T-helper 1 cell treated with Interleukin-12 subunit alpha and Interleukin-12 subunit beta and Interleukin-4 antibody, amounts not matched to agents 30 ng/mL and 1 ng/mL, for 36 hours (primary cell): ENCODE data around the gene RAD51B. TPM values are rescaled to one million over a fixed set of nuclear protein-coding genes. Genes with fewer than 3 reads are reported as not detected.

Experiments used
- intact Hi-C: fragments of 100-400 bp; cut with micrococcal nuclease; formaldehyde crosslinking; loops from one replicate; pipeline ENCODE4 v1.15.1; 2024
- total RNA-seq: library from RNA; stranded (reverse); gene quantifications from 2 replicates; pipeline ENCODE4 v1.2.3, GENCODE V29; 2022

The RAD51B gene
- total RNA-seq, 1 donor from 2014 or later = 24.4 TPM

- intact Hi-C loops = loop anchor here (5.0 kb wide), 1 partner anchor 35 kb away; no protein-coding TSS in a partner anchor
Observed at GRCh38 chr14:68696721-68697495, 877.3 kb downstream of the RAD51B start.

GRCh38 chr14:68698773-68699172, 879.2 kb downstream of the RAD51B start:
- intact Hi-C loops = loop anchor here (5.0 kb wide), 1 partner anchor 36 kb away; no protein-coding TSS in a partner anchor

DNA sequence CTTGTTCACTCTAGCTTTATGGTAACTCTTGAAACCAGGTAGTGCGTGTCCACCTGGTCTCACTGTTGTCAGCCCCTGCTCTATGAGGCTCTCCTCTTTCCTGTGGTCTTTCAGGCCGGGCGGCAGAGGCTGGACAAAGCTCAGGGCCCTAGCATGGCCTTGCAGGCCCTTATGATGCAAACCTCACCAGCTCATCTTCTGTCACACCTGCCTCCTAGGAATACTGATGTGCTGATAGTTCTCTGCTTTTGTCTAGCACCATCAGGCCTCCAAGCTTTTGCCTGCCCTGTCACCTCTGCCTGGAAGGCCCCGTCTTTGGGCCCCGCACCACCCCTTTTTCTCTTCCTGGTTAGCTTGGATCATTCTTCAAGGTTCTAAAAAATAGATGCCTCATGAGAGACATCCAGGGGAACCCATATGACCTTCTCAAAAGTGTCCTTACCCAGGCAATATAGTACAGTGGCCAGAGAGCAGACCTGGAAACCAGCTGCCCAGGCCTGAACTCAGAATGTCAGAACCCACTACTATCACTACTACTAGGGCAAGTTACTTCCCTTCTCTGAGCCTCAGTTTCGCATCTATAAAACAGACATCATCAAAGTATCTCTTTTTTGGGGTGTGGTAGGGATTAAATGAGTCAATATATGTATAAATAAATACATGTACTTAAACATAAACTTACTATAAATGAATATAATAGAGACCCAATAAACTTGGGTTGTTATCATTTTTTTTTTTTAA, 881.6 kb downstream of the RAD51B start:
- intact Hi-C loops = no loop called here

DNA sequence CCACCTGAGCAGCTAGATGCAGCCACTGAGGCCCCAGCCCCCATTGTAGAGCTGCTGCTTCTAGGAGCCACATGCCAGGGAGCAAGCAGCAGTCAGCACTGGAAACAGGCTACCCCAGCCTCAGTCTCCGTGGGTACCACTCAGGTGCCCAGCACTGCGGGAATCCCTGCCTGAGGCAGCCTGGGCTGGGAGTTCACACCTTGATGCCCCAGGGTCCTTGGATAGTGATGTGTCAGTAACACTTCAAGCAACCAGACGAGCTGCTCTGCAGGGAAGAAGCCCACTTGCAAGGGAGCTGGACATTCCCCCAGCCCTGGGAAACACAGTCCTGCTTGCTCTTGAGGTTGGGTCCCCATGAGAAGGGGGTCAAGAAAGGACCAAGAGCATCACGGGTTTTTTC, 882.6 kb downstream of the RAD51B start:
- intact Hi-C loops = no loop called here

- intact Hi-C loops = no loop called here
Observed at GRCh38 chr14:68702578-68702977, 883.0 kb downstream of the RAD51B start.

DNA sequence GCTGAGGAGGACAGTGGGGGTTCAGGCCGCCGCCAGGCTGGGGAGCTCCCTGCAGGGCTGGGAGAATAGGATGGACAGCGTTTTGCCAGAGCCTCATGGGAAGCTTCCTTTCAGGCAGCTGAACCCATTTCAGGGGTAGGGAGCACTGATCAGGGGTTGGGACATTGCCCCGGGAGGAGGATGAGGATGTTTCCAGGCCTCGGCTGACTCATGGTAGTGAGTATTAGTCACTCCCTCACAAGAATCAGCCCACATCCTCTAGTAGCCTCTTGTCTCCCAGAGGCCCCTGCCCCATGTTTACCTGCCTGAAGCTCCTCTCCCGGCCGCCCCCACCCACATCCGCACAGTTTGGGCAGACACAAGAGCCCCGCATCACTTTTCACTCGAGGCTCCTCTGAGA, 883.5 kb downstream of the RAD51B start:
- intact Hi-C loops = no loop called here

- intact Hi-C loops = no loop called here
Observed at GRCh38 chr14:68704736-68705720, 885.4 kb downstream of the RAD51B start.

DNA sequence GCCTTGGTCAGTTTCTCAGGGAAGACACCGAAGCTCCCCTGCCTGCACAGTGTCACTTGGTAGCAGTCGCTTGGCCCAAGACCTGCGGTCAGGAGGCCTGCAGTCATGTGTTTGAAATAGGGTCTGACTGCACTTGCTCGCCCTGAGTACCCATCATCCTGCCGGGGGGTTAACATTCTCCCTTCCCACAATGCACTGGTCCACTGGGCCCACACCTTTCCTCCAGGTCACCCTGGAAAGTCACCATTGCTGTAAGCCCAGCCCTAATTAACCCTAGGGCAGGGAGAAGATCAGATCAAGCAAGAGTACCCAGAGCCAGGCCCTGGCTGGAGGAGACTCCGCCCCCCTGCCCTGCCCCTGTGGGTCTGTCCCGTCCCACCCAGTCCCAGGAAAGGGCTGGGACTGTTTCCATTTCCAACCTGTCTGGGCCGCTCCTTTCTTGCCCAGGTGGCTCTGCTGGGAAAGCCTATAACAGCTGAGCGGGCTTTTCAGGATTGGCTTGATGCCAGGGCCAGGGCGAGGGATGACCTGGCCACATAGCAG, 886.2 kb downstream of the RAD51B start:
- intact Hi-C loops = no loop called here

DNA sequence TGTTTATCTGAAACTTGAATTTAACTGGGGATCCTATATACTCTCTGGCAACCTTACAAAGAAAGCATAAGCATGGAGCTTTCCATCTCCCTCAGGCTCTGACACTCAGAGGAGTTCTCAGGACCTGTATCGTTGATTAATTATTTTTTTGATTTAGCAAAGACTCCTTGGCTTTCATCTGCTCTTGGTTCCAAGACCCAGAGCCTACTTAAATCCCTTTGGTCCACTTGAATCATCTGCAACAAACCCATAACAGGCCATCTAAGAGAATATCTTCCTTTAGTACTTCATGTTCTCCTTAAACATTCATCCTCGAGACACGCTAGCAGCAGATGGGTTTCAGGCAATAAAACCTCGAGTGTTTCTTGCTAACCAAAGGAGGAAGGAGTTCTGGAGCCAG, 887.9 kb downstream of the RAD51B start:
- intact Hi-C loops = no loop called here

GRCh38 chr14:68708343-68708742, 888.8 kb downstream of the RAD51B start:
- intact Hi-C loops = no loop called here

GRCh38 chr14:68709007-68709406, 889.4 kb downstream of the RAD51B start:
- intact Hi-C loops = no loop called here

- intact Hi-C loops = no loop called here
Observed at GRCh38 chr14:68710776-68711175, 891.2 kb downstream of the RAD51B start.

- intact Hi-C loops = no loop called here
Observed at GRCh38 chr14:68711561-68712309, 892.2 kb downstream of the RAD51B start.

- intact Hi-C loops = no loop called here
Observed at GRCh38 chr14:68712703-68713370, 893.3 kb downstream of the RAD51B start.

DNA sequence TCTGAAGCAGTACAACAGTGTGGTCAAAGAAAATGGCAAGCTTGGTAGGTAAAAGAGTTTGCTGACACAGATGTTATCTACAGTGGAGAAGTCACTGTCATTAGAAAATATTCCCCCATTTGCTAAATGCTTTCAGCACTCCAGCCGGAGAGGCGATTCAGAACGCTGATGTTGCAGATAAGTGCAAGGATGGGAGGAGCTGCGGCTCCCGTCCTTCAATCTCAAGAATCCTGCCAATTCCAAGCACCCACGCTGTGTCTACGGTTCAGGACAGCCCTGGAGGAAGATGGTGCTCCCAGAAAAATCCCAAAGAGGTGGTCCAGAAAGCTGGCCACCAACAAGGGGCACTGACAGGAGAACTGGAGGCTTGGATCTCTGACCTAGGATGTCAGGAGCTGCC, 894.2 kb downstream of the RAD51B start:
- intact Hi-C loops = loop anchor here (2.0 kb wide), 1 partner anchor 19 kb away; no protein-coding TSS in a partner anchor

DNA sequence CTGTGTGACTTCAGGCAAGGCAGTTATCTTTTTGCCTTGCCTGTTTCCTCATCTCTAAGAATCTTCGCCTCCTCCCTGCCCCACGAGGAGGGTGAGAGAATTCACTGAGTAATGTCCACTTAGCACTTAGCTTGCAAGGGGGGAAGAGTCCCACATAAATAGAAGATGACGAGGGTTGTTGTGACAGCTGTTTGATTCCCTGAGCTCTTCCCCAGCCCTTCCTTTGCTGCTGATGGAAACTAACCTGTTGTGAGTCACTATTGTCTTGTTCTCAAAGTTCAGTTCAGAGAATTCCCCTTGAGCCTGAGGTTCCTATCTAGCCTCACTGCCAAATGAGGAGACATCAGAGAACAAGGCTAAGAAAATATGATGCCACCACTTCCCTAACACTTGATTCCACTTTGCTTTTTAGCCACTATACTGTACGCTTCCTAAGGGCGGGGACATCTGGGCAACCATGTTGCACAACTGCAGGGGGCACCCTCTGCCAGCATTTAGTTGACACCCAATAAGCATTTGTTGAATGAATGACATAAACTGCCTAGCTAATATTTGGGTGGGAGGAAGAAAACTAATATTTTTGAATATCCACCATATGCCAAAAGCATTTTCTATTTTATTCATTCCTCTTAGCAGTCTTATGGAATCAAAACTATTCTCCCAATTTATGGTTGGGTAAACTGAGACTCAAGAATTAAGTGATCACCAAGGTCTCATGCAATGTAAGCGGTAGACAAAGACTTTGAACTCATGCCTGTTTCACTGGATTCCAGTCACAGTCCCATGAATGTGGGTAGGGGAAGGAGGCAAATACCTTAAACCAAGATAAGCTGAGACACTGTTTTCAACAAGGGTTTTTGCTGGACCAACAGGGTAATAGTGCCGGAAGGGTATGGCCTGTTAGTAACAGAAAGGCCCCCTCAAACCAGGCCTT, 895.7 kb downstream of the RAD51B start:
- intact Hi-C loops = loop anchor here (1.0 to 5.0 kb wide), 3 partner anchors 18 to 468 kb away; no protein-coding TSS in a partner anchor

GRCh38 chr14:68716698-68717097, 897.1 kb downstream of the RAD51B start:
- intact Hi-C loops = loop anchor here (5.0 kb wide), 1 partner anchor 469 kb away; no protein-coding TSS in a partner anchor
